HG02588 (cell line): ENCODE results near the gene LSAMP.
A peak's percentile ranks its signal among the peaks of the same experiment; 100 is the strongest.
"Not testable (repeated sequence)": the region's sequence is repeated elsewhere in the genome, so short reads cannot be mapped to it uniquely, and the experiment has no call there.

Experiments
- ATAC-seq: cut with Tn5 transposase; IDR thresholded peaks from one replicate; pipeline ENCODE4 v1.9.1; 2021; ENCODE audit warnings: mild to moderate bottlenecking, moderate library complexity; ENCODE audit not compliant: unreplicated experiment

LSAMP gene

DNA sequence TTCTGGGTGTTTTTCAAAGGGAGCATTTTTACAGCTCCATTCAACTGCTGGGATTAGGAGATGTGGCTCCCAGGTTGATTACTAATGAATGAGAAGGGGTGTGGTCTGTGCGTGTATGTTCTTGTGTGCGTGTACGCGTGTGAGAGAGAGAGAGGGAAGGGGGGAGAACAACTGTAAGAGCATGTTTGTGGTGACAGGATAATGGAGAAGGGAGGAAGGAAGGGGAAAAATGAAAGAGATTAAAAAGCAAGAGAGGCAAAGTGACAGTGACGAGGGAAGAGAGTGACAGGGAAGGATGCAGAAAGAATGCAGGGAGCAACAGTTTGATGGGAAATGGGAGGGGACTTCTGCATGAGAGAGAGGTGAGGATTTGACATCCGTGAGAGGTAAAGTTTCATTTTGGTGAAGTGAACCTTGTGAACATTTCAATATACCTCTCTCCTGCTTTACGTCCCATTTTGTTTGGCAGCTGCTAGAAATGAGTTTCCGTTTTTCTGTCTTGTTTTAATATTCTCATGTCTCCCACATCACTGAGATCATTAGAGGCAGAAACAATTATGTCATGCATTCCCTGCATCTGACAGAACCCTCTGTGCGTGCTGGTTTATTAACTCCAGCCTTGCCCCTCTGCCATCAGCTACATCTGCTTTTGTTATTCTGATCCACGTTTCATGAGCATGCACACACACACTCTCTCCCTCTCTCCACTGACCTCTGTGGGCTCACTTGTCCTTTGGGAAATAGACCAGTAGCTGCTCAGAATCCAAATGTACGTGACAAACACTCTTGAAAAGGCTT, 660.3 kb downstream of the LSAMP start:
- no peak for ATAC-seq

DNA sequence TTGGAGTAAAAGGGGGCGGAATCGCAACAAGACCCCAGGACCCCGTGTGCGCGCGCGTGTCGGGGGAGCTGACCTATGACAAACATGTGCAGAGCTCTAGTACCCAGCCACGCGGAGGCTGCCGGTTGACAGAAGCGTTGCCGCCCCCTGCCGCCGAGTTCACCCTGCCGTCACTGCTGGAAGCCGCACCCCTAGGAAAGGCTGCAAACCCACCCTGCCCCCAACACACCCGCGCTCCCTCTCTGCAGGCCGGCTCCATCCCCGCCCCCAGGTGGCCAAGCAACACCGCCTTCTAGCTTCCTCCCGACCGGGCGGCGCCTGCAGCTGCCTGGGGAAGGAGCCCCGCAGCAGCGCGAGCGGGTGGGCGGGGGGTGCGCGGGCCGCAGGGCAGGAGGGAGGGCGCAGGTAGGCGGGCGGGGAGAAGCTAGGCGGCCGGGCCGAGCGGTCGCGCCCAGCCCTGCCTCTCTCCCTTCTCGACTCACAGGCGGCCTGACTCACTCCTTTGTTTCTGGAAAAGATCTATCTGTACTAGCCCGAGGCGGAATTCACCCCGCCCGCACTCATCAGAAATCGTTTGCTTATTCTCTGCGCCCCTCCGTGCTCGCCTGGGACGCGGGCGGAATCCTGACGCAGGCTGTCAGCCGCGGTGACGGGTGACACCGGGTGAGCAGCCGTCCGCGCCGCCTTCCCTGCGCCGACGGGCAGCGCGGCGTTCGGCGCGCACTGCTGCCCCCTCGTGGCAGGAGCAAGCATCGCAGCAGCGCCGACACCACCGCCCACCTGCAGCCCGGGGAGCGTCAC, 661.1 kb downstream of the LSAMP start:
- peak; percentile 90 for ATAC-seq

DNA sequence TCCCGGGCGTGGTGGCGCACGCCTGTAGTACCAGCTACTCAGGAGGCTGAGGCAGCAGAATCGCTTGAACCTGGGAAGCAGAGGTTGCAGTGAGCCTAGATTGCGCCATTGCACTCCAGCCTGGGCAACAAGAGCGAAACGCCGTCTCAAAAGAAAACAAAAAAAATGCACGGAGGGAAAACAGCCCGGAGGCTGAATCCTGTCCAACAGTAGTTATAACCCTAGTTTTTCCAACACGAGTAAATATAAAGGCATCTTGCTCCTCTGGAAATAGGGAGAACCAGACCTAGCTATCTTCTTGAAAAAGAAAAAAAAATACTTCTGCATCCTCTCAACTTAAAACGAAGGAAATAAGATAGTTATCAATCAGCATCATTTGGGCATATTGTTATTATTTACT, 661.9 kb downstream of the LSAMP start:
- not testable (repeated sequence) for ATAC-seq

DNA sequence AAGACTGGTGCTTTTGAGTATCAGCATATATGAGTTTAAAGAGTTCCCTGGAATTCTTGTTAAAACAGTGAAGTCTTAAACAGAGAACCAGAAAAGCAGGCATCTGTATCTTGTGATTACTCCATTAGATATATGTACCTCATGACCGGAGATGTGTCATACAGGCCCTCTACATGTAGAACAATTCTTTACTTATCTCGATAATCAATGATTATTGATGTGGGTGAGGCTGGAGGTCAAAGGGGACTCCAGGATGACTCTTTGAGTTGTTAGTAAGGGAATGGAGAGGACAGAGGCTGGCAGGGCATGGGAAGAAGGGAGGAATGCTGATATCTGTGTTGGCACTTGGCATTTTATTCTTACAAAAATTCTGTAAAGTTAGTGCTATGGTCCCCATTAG, 666.3 kb downstream of the LSAMP start:
- ATAC-seq: no peak

DNA sequence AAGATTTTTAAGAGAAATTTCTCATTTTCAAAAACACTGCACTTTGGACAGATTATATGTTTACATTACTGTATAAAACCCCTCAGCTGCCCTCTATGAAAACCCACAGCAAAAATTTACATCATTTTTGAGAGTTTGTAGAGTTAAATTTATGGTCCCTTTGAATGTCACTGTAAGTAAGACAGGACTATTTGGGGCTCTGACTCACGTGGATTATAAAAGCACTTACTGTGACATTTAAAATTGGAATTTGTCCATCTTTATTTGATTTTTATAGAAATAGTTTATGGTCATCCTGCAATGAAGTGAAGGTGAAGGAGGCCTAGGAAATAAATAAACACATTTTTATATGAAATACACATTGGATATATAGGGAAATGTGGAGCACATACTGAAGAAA, 672.3 kb downstream of the LSAMP start:
- no peak for ATAC-seq

DNA sequence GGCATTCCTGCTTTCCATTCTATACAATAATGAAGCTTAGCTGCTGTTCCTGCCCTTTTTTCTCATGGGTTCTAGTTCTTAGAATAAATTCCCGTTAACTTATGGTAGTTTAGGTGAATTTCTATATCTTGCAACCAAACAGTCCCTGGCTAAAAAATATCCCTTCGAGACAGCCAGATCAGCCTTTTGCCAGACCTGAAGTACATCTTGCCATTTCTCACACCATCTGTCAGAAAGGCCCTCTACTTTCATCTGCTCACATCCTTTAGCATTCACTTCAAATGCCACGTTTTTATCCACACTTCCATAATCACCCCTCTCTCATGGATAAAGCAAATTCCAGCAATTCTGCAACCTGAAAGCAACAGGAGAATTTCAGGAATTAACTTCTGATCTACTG, 676.6 kb downstream of the LSAMP start:
- no peak for ATAC-seq

DNA sequence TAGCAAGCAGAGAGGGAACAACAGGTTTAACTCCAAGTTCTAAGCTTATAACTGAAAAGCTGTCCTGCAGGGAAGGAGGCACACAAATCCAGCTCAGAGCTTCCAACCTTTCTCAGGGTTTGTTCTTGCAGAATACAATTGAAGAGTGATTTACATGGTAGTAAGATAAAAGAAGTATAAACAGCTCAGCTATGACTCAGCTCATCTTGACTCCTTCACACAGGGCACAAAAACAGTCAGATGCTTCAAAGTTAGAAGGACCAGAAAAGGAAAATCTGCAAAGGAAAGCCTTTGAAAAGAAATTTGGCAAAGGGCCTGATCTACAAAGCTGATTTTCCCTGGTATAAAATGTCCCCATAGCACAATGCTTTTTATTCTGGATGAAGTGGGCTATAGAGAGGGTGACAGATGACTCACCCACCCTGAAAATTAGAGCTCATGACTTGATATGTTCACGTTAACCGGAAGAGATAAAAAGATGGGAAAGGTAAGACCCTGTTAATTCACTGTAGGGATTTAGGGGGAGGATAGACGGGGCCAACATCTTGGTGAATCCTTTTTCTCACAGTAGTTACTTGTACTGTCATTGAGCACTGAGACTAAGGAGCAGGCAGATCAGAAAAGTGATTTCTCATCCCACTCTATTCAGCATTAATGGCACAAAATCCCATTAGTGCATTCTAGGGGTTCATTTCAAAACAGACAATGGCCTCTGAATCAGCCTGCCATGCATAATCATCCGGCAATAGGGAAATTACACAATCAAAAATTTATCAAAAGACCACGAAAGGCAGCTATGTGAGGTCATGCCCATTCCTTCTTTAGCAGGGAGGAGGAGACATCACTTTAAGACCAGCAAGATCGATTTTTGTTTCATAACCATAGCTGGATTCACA, 678.5 kb downstream of the LSAMP start:
- no peak for ATAC-seq

DNA sequence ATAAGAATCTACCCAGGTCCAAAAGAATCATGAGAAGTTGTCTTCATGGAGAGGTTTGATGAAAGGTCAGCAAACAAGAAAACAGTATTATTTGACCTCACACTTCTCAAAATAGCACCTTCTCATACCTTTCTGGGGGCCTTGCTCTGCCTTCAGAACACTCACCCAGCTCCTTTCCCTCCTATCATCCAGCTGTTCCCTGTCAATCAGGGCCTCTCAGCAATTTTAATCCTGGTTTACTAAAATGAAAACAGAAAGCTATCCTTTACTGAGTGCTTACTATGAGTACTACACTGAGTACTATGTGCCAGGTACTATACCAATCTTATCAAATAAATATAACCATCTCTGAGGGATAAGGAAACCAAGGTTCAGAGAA, 683.4 kb downstream of the LSAMP start:
- ATAC-seq: no peak

DNA sequence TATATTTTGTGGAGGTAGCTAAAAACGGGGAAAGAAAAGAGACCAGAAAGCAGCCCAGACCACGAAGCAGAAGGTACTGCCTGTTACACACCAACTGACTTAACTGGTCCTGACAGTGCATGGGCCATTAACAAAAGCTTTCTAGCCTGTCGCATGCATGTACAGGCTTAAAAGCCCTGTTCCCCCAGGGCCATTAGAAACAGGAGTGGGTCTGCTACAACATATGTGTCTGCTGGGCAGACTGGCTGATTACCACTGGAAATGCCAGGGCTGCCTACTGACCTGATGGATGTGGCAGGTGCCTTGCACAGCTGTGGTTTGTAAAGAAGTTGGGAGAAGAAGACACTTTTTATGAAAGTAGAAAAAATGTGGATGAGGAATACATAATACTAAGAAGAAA, 684.6 kb downstream of the LSAMP start:
- ATAC-seq: no peak

DNA sequence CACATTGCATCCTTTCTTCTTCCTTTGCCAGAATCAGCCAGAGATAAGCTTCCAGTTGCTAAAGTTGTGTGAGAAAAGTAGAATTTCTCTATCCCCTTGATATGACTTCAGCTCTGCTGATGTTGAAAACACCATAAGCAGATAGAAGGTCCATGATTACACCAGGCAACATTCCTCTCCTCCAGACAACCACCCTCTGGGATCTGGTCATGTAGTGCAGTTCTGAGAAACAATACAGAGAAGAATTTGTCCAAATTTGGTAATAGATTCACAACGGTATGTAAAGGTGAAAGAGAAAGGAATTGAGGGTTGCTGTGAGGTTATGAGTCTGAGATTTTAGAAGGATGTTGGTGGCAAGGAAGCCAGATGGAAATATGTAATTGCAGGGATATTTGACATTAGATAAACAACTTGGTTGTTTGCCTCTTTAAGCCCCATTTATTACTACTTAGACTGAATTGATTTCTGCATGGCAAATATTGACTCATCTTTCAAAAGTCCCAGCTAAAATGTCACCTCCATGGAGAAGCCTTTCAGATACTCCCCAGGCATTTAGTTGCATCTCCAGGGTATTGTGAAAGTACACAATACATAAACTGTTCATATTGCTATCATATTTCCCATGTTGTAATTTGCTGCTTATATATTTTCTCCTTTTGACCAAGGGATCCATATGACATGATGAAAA, 687.1 kb downstream of the LSAMP start:
- no peak for ATAC-seq

DNA sequence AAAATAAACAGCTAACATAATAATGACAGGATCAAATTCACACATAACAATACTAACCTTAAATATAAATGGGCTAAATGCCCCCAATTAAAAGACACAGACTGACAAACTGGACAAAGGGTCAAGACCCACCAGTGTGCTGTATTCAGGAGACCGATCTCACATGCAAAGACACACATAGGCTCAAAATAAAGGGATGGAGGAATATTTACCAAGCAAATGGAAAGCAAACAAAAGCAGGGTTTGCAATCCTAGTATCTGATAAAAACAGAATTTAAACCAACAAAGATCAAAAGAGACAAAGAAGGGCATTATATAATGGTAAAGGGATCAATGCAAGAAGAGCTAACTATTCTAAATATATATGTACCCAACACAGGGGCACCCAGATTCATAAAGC, 692.3 kb downstream of the LSAMP start:
- not testable (repeated sequence) for ATAC-seq
